Muscle of arm (tissue), 12 donors: ENCODE measurements around the gene FAM83C. TPM values are rescaled to one million over a fixed set of nuclear protein-coding genes. Genes with fewer than 3 reads are reported as not detected.
"Not testable (repeated sequence)": the region's sequence is repeated elsewhere in the genome, so short reads cannot be mapped to it uniquely, and the experiment has no call there.

Experiments
- DNase-seq: peaks from one replicate; pipeline ENCODE4 v3.0.0-alpha.2; 2013
- polyA plus RNA-seq, 12 donors: library from polyadenylated mRNA; unstranded; fragments of 120-200 nt; gene quantifications; one replicate each; pipeline ENCODE4 v1.2.1, GENCODE V29; 2013; ENCODE audit not compliant: insufficient read length in 12 of 12

Gene FAM83C
- polyA plus RNA-seq, 12 donors, result 1.4 to 12.1 (median 4.5) TPM; not detected in 9

- peak; percentile 54 for DNase-seq
Measured at GRCh38 chr20:35269055-35269781, 23.0 kb downstream of the FAM83C start.

- DNase-seq, result no peak
Measured at GRCh38 chr20:35267092-35267491, 25.1 kb downstream of the FAM83C start.

DNA sequence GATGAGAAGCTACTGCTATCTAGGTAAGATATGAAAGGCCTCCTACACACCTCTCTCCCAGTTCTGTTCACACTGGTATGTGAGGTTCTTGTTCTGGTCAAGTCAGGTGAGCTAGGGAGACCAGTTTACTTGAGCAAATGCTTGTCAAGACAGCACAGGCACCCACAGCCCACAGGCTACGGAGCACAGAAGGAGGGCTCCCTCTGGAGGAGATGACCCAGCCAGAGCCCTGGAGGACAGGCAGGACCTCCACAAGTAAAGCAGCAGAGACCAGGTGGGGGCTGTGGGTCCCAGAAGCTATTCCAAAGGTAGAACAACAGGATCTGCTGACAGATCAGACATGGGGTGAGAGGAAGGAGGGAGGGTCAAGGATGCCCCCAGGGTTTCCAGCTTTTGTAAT is 27.5 kb downstream of the FAM83C start:
- no peak for DNase-seq

DNA sequence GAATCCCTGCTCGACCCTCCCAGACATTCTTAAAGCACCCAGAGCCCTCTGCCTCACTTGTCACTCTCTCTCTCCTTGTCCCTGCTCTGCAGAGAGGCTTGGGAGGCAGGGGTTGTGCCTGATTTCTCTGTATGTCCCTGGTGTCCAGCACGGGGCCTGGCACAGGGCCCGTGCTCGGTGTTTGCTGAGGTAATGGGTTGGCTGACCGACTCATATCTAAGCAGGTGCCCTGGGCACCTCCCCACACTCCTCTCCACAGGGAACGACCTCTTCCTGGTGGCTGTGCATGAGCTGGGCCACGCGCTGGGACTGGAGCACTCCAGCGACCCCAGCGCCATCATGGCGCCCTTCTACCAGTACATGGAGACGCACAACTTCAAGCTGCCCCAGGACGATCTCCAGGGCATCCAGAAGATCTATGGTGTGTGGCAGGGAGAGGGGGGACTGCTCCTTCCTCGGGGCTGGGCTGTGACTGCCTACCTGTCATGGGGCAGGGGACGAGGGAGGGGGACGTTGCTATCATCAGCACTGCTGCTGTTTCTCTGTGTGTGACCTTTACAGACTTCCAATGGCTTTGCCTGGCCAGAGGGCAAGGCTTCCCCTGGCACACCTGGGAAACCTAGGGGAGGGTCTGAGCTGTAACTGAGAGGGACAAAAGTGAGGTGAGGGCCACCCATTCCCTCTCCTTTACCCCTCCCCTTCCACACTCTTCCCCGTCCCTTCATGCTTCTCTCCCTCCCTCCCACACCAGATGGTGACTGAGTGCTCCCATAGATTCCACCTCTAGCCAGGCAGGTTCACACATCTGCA is 28.5 kb downstream of the FAM83C start:
- no peak for DNase-seq

DNA sequence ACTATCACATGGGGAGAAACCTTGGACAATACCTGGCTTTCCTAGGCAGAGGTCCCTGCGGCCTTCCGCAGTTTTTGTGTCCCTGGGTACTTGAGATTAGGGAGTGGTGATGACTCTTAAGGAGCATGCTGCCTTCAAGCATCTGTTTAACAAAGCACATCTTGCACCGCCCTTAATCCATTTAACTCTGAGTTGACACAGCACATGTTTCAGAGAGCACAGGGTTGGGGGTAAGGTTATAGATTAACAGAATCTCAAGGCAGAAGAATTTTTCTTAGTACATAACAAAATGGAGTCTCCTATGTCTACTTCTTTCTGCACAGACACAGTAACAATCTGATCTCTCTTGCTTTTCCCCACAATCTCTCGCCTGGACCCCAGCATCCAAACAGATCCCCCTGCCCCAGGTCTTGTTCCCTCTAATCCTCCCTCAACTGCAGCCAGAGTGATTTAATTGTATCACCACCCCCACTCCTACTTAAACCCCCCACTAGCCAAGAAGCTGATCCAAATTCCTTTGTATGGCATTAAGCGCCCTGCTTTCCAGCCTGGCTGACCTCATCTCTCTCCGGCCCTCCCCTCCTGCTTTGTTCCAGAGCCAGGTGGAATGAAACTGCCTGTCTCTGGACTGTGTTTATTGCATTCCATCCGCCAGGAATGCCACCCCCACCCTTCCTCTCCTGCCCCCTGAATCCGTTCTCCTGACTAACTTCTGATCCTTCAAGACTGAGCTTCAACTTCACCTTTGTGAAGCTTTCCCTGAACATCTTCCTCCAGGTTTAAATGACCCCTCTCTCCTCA is 29.3 kb downstream of the FAM83C start:
- not testable (repeated sequence) for DNase-seq

DNA sequence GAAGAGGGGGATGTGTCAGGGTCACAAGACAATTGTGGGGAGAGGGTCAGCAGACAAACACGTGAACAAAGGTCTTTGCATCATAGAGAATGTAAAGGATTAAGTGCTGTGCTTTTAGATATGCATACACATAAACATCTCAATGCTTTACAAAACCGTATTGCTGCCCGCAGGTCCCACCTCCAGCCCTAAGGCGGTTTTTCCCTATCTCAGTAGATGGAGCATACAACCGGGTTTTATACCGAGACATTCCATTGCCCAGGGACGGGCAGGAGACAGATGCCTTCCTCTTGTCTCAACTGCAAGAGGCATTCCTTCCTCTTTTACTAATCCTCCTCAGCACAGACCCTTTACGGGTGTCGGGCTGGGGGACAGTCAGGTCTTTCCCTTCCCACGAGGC is 29.9 kb downstream of the FAM83C start:
- not testable (repeated sequence) for DNase-seq

DNA sequence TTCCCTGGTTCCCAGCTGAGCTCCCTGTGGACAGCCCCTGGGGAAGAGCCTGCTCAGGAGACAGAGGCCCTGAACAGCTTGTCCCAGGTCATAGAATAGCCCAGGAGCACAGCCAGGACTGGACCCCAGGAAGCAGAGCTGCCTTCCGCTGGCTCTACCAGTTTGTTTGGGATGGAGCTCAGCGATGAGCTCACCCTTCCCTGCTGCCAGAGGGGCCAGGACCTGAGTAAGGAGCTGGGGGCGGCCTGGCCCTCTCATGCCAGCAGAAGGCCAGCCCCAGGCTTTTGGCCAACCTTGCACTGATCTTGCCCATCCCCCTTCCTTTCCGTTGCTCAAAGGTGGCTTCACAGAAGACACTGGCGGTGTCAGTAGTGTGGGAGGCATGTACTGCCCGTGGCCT is 31.8 kb downstream of the FAM83C start:
- no peak for DNase-seq

GRCh38 chr20:35257175-35257909 is 34.9 kb downstream of the FAM83C start:
- no peak for DNase-seq

DNA sequence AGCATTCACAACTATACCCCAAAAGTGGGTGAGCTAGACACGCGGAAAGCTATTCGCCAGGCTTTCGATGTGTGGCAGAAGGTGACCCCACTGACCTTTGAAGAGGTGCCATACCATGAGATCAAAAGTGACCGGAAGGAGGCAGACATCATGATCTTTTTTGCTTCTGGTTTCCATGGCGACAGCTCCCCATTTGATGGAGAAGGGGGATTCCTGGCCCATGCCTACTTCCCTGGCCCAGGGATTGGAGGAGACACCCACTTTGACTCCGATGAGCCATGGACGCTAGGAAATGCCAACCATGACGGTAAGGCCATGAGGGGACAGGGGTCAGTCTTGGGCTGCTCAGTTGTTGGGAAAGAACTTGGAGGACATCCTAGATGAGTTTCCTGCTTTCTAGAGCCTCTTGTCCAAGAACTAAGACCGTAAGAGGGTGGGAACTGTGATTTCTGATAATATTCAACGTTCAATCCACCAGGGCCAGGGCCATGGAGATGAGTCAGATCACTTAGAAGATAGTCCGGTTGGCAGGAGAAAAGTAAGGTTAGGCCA is 37.7 kb downstream of the FAM83C start:
- no peak for DNase-seq

DNA sequence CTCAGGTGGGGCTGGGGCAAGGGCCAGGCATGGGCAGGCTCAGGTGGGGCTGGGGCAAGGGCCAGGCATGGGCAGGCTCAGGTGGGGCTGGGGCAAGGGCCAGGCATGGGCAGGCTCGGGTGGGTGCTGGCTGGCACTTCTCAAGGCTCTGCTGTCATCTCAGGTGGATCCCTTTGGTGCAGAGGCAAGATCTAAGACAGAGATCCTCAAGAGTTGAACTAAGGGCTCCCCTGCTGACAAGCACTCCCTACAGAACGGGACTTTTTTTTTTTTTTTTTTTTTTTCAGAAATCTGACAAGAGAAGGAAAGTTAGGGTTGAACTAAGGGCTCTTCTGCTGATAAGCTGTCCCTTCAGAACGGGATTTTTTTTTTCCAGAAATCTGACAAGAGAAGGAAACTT is 39.2 kb downstream of the FAM83C start:
- DNase-seq, result no peak

DNA sequence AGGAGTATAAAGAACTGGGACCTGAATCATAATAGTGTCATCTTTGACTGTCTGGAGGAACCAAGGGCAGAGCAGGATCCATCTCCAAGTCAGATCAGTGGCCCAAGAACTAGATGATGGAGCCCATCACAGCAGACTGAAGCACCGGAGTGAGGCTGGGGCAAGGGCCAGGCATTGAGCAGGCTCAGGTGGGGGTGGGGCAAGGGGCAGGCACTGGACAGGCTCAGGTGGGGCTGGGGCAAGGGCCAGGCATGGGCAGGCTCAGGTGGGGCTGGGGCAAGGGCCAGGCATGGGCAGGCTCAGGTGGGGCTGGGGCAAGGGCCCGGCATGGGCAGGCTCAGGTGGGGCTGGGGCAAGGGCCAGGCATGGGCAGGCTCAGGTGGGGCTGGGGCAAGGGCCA is 39.6 kb downstream of the FAM83C start:
- not testable (repeated sequence) for DNase-seq

GRCh38 chr20:35252037-35252461 is 40.2 kb downstream of the FAM83C start:
- DNase-seq, result no peak

GRCh38 chr20:35251613-35251940 is 40.6 kb downstream of the FAM83C start:
- DNase-seq, result no peak

- DNase-seq, result no peak
Measured at GRCh38 chr20:35248641-35249475, 43.4 kb downstream of the FAM83C start.

GRCh38 chr20:35246723-35247122 is 45.5 kb downstream of the FAM83C start:
- no peak for DNase-seq

- no peak for DNase-seq
Measured at GRCh38 chr20:35243986-35244385, 48.2 kb downstream of the FAM83C start.

- no peak for DNase-seq
Measured at GRCh38 chr20:35243317-35243716, 48.9 kb downstream of the FAM83C start.

GRCh38 chr20:35240811-35241293 is 51.4 kb downstream of the FAM83C start:
- no peak for DNase-seq

- no peak for DNase-seq
Measured at GRCh38 chr20:35240083-35240810, 52.0 kb downstream of the FAM83C start.

GRCh38 chr20:35238735-35239134 is 53.5 kb downstream of the FAM83C start:
- DNase-seq, result no peak
